GM11168 (cell line): ENCODE results near the gene OR52E1.
"Not testable (repeated sequence)": the region's sequence is repeated elsewhere in the genome, so short reads cannot be mapped to it uniquely, and the experiment has no call there.

ENCODE experiments used
- in situ Hi-C: fragments of 300-500 bp; cut with MboI; formaldehyde crosslinking; loops from one replicate; pipeline ENCODE4 v1.12.0; 2022; ENCODE audit warnings: low sequenced_read_pairs; ENCODE audit not compliant: unreplicated experiment

The OR52E1 gene

GRCh38 chr11:5069272-5069671 lies at the start of gene OR52E1:
OR52E1 (plus strand) TSS chr11:5069572.
- in situ Hi-C loops = no loop called here

GRCh38 chr11:5021996-5022395 lies 47.4 kb upstream of the OR52E1 start:
- in situ Hi-C loops = no loop called here

- in situ Hi-C loops = no loop called here
Measured at GRCh38 chr11:5036669-5037068, 32.7 kb upstream of the OR52E1 start.

GRCh38 chr11:5037926-5038325 lies 31.4 kb upstream of the OR52E1 start:
- in situ Hi-C loops = no loop called here

GRCh38 chr11:5038341-5038740 lies 31.0 kb upstream of the OR52E1 start:
- in situ Hi-C loops = no loop called here

- in situ Hi-C loops = no loop called here
Measured at GRCh38 chr11:5040876-5041275, 28.5 kb upstream of the OR52E1 start.

GRCh38 chr11:5042091-5042490 lies 27.3 kb upstream of the OR52E1 start:
- in situ Hi-C loops = no loop called here

- in situ Hi-C loops = no loop called here
Measured at GRCh38 chr11:5043380-5043779, 26.0 kb upstream of the OR52E1 start.

- in situ Hi-C loops = no loop called here
Measured at GRCh38 chr11:5046226-5046625, 23.1 kb upstream of the OR52E1 start, which contains the start of gene OR52J3. OR52J3 (plus strand) TSS chr11:5046526; CDS start chr11:5046526, 0 bp downstream.

- in situ Hi-C loops = no loop called here
Measured at GRCh38 chr11:5046754-5047330, 22.5 kb upstream of the OR52E1 start.

- in situ Hi-C loops = not testable (repeated sequence)
Measured at GRCh38 chr11:5058679-5059078, 10.7 kb upstream of the OR52E1 start.

GRCh38 chr11:5059391-5059790 lies 10.0 kb upstream of the OR52E1 start, which contains the start of gene OR52E2:
OR52E2 (minus strand) TSS chr11:5059627; CDS start chr11:5059627, 0 bp downstream.
- in situ Hi-C loops = no loop called here

GRCh38 chr11:5065027-5065426 lies 4.3 kb upstream of the OR52E1 start:
- in situ Hi-C loops = no loop called here

GRCh38 chr11:5071799-5072198 lies 2.4 kb downstream of the OR52E1 start:
- in situ Hi-C loops = no loop called here

- in situ Hi-C loops = no loop called here
Measured at GRCh38 chr11:5081405-5081804, 12.0 kb downstream of the OR52E1 start.

GRCh38 chr11:5083602-5084001 lies 14.2 kb downstream of the OR52E1 start:
- in situ Hi-C loops = no loop called here

- in situ Hi-C loops = no loop called here
Measured at GRCh38 chr11:5088556-5088955, 19.2 kb downstream of the OR52E1 start.

GRCh38 chr11:5090668-5091067 lies 21.3 kb downstream of the OR52E1 start:
- in situ Hi-C loops = no loop called here

GRCh38 chr11:5092821-5093585 lies 23.6 kb downstream of the OR52E1 start:
- in situ Hi-C loops = no loop called here

- in situ Hi-C loops = no loop called here
Measured at GRCh38 chr11:5096011-5096410, 26.6 kb downstream of the OR52E1 start.

- in situ Hi-C loops = no loop called here
Measured at GRCh38 chr11:5102246-5102645, 32.9 kb downstream of the OR52E1 start.

GRCh38 chr11:5103066-5103465 lies 33.7 kb downstream of the OR52E1 start:
- in situ Hi-C loops = no loop called here
